GM10248 (cell line): ENCODE results near the gene GTF2H2C.
"Not testable (repeated sequence)": the region's sequence is repeated elsewhere in the genome, so short reads cannot be mapped to it uniquely, and the experiment has no call there.

Experiments
- CTCF ChIA-PET: fragments of 300-600 bp; sonication (Branson Sonifier 250); formaldehyde crosslinking; extraction: SDS; loops from one replicate; lab custom pipeline; 2021; ENCODE audit warnings: antibody characterized with exemption; lab: Yijun Ruan, JAX
- POLR2A ChIA-PET: fragments of 350-650 bp; sonication (Branson Sonifier 250); formaldehyde crosslinking; extraction: SDS; loops from one replicate; lab custom pipeline; 2020; ENCODE audit warnings: antibody characterized with exemption; lab: Yijun Ruan, JAX
- DNase-seq: peaks from one replicate; pipeline ENCODE4 v3.0.0; 2012; ENCODE audit errors: extremely low spot score
- CTCF ChIP-seq: IDR thresholded peaks from 2 replicates; pipeline ENCODE4 v1.5.1; 2012; ENCODE audit warnings: mild to moderate bottlenecking, low read depth; ENCODE audit errors: extremely low read depth, missing control alignments, control extremely low read depth

The GTF2H2C gene

GRCh38 chr5:69530561-69531405 is 29.2 kb upstream of the GTF2H2C start:
- ChIA-PET CTCF (interaction anchor here (1.2 to 1.3 kb wide), 2 partner anchors 12 to 25 kb away, joined by 3 to 4 read pairs; no protein-coding TSS in a partner anchor), POLR2A (no interaction called here)
- DNase-seq: no peak
- TF ChIP-seq CTCF: no peak

- no peak for TF ChIP-seq CTCF
- CTCF ChIA-PET: interaction anchor here (1.3 kb wide), 1 partner anchor 12 kb away, joined by 3 read pairs; no protein-coding TSS in a partner anchor
- POLR2A ChIA-PET: no interaction called here
- DNase-seq: no peak
Observed at GRCh38 chr5:69531406-69531801, 28.6 kb upstream of the GTF2H2C start.

GRCh38 chr5:69537911-69538310 is 22.1 kb upstream of the GTF2H2C start:
- CTCF ChIA-PET, POLR2A ChIA-PET: not testable (repeated sequence)

GRCh38 chr5:69538735-69539134 is 21.3 kb upstream of the GTF2H2C start:
- CTCF ChIA-PET: not testable (repeated sequence)

More at GRCh38 chr5:69537911-69538310, 22.1 kb upstream of the GTF2H2C start:
- DNase-seq: not testable (repeated sequence)

GRCh38 chr5:69541347-69541746 is 18.6 kb upstream of the GTF2H2C start:
- CTCF ChIA-PET, POLR2A ChIA-PET, DNase-seq: not testable (repeated sequence)

More at GRCh38 chr5:69538735-69539134, 21.3 kb upstream of the GTF2H2C start:
- POLR2A ChIA-PET, DNase-seq: not testable (repeated sequence)

- CTCF ChIA-PET, POLR2A ChIA-PET, DNase-seq: not testable (repeated sequence)
Observed at GRCh38 chr5:69542838-69543618, 17.0 kb upstream of the GTF2H2C start.

GRCh38 chr5:69544602-69545001 is 15.4 kb upstream of the GTF2H2C start:
- DNase-seq, CTCF ChIA-PET, POLR2A ChIA-PET: not testable (repeated sequence)

GRCh38 chr5:69560587-69561431 is 818 bp downstream of the GTF2H2C start:
- DNase-seq, POLR2A ChIA-PET, CTCF ChIA-PET: not testable (repeated sequence)

- CTCF ChIA-PET, DNase-seq, POLR2A ChIA-PET: not testable (repeated sequence)
Observed at GRCh38 chr5:69566172-69566571, 6.2 kb downstream of the GTF2H2C start.

GRCh38 chr5:69568072-69568471 is 8.1 kb downstream of the GTF2H2C start:
- CTCF ChIA-PET, POLR2A ChIA-PET, DNase-seq: not testable (repeated sequence)

GRCh38 chr5:69583356-69583755 is 23.4 kb downstream of the GTF2H2C start:
- POLR2A ChIA-PET, CTCF ChIA-PET, DNase-seq: not testable (repeated sequence)

- POLR2A ChIA-PET, CTCF ChIA-PET, DNase-seq: not testable (repeated sequence)
Observed at GRCh38 chr5:69596114-69596840, 36.3 kb downstream of the GTF2H2C start.

- CTCF ChIA-PET, POLR2A ChIA-PET: not testable (repeated sequence)
Observed at GRCh38 chr5:69601947-69602346, 42.0 kb downstream of the GTF2H2C start.

GRCh38 chr5:69606839-69607238 is 46.8 kb downstream of the GTF2H2C start:
- DNase-seq, CTCF ChIA-PET, POLR2A ChIA-PET: not testable (repeated sequence)

More at GRCh38 chr5:69601947-69602346, 42.0 kb downstream of the GTF2H2C start:
- not testable (repeated sequence) for DNase-seq
